Adrenal gland (tissue), 12 donors: ENCODE data around the gene PKIB. TPM values are rescaled to one million over a fixed set of nuclear protein-coding genes. Genes with fewer than 3 reads are reported as not detected.

Experiments
- DNase-seq, 7 donors: peaks; one replicate each; pipeline ENCODE4 v3.0.0-alpha.2; 2019 to 2020
- H3K27ac ChIP-seq, 5 donors: fragments of 200-600 bp; sonication (generic) in 4 of 5; 1 replicate in 3 of 5; 2 replicates in 2 of 5; pipeline versions ENCODE4 v1.5.1 to v1.8.0; 2016 to 2020; ENCODE audit warnings: mild to moderate bottlenecking in 1 of 5
- H3K27me3 ChIP-seq: fragments of 200-600 bp; 2 replicates; pipeline ENCODE4 v1.8.0; 2021
- H3K36me3 ChIP-seq, 2 donors: fragments of 200-600 bp; replicated peaks in 1 of 2; 1 replicate in 1 of 2; 2 replicates in 1 of 2; pipeline versions ENCODE4 v1.5.1 to v1.8.0; 2018 to 2022
- H3K4me1 ChIP-seq, 2 donors: fragments of 200-600 bp; replicated peaks in 1 of 2; 1 replicate in 1 of 2; 2 replicates in 1 of 2; pipeline versions ENCODE4 v1.5.1 to v1.8.0; 2018 to 2021
- H3K4me3 ChIP-seq, 4 donors: fragments of 200-600 bp; sonication (generic) in 3 of 4; one replicate each; pipeline ENCODE4 v1.5.1; 2016 to 2018
- H3K9me3 ChIP-seq, 3 donors: fragments of 200-600 bp; sonication (generic) in 1 of 3; replicated peaks in 1 of 3; 1 replicate in 2 of 3; 2 replicates in 1 of 3; pipeline versions ENCODE4 v1.5.1 to v1.8.0; 2016 to 2021
- POLR2A ChIP-seq, 2 donors: fragments of 450-650 bp; IDR thresholded peaks; one replicate each; pipeline ENCODE4 v1.6.1; 2017; ENCODE audit warnings: antibody characterized with exemption in 2 of 2, mild to moderate bottlenecking in 2 of 2, moderate library complexity in 1 of 2
- WGBS, 4 donors: extraction: QIAGEN DNeasy Blood & Tissue Kit in 2 of 4; methylation state at CpG; one replicate each; pipeline versions ENCODE4 v1.1.5 to v1.1.7; 2013 to 2017; 5-methylcytosine and 5-hydroxymethylcytosine counted together
- intact Hi-C, 2 donors: fragments of 100-400 bp; cut with DNase I; formaldehyde crosslinking; loops; one replicate each; pipeline versions ENCODE4 v1.14.1 to v1.15.0; 2022 to 2023
- polyA plus RNA-seq, 3 donors: library from polyadenylated mRNA; stranded (reverse); fragments of 200-250 nt in 2 of 3; fragments of 350-450 nt in 1 of 3; fragmentation: Illumina TruSeq in 1 of 3; extraction: RNeasy Lipid Tissue Mini Kit (QIAGEN cat#74804) in 1 of 3; gene quantifications; one replicate each; pipeline ENCODE4 v1.2.3, GENCODE V29; 2013 to 2014
- total RNA-seq, 9 donors: library from RNA; depleted of rRNA in 4 of 9; stranded (reverse); fragments of >200 nt in 4 of 9; fragments of 120-200 nt in 1 of 9; fragmentation: NEBNext Ultra II Directional in 1 of 9; extraction: Animal tissue kit (Norgen Biotek cat#: 25700) in 1 of 9; gene quantifications; one replicate each; pipeline versions ENCODE4 v1.1.0 to v1.2.4, GENCODE V29; 2013 to 2023
- TF ChIP-seq, protein P1 (sequence below), 6 experiments: fragments of 450-650 bp in 4 of 6; fragments of 200-600 bp in 2 of 6; sonication (generic) in 1 of 6; IDR thresholded peaks; 1 replicate in 5 of 6; 2 replicates in 1 of 6; pipeline versions ENCODE4 v1.5.1 to v1.8.0; 2016 to 2021; ENCODE audit warnings: antibody characterized with exemption in 6 of 6, mild to moderate bottlenecking in 2 of 6, moderate library complexity in 1 of 6
- donor health status: healthy with polysubstance abuse.
- donor health status: Bipolar disorder and iron deficiency.
- donor health status: DM: yes; HTN: yes; CAD: no.
- donor health status: DM: no; HTN: no; CAD: no.
- donor health status: DM: no; HTN: no; CAD: no.
- donor health status: DM: yes; HTN: yes; CAD: no.

PKIB gene
- total and polyA plus RNA-seq, 12 donors: 0.48 to 6.2 (median 2.5) TPM

DNA sequence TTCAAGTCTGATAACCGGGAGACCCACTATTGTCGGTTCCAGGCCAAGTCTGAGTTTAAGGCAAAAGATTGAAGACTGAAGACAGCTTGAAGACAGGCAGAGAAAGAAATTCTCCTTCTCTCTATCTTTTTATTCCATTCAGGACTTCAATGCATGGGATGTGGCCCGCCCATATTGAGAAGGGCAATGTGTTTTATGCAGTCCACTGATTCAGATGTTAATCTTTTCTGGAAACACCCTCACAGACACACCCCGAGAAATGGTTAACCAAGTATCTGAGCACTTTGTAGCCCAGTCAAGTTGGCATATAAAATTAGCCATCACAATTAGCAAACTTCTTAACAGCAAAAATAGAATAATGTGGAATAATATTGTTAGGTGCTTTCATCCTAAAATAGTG is 93.9 kb downstream of the PKIB start:
- 83 to 93% (median 86%) methylated on average over 4 of the region's 4 CpGs for WGBS, 4 donors
- Histone ChIP-seq H3K36me3 (no peaks in the 10 kb centered on the region), H3K9me3 (no peaks in the 10 kb centered on the region), H3K27me3 (no peaks in the 10 kb centered on the region), H3K27ac (no peak overlapping the region), H3K4me1 (no peaks in the 10 kb centered on the region), H3K4me3 (no peak overlapping the region)
- TF ChIP-seq POLR2A (IDR thresholded peaks at IDR 0.05): no peak
- TF ChIP-seq, protein P1, sequence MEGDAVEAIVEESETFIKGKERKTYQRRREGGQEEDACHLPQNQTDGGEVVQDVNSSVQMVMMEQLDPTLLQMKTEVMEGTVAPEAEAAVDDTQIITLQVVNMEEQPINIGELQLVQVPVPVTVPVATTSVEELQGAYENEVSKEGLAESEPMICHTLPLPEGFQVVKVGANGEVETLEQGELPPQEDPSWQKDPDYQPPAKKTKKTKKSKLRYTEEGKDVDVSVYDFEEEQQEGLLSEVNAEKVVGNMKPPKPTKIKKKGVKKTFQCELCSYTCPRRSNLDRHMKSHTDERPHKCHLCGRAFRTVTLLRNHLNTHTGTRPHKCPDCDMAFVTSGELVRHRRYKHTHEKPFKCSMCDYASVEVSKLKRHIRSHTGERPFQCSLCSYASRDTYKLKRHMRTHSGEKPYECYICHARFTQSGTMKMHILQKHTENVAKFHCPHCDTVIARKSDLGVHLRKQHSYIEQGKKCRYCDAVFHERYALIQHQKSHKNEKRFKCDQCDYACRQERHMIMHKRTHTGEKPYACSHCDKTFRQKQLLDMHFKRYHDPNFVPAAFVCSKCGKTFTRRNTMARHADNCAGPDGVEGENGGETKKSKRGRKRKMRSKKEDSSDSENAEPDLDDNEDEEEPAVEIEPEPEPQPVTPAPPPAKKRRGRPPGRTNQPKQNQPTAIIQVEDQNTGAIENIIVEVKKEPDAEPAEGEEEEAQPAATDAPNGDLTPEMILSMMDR (IDR thresholded peaks at IDR 0.05): no peak
- intact Hi-C loops: no loop called here
- DNase-seq: no peak

DNA sequence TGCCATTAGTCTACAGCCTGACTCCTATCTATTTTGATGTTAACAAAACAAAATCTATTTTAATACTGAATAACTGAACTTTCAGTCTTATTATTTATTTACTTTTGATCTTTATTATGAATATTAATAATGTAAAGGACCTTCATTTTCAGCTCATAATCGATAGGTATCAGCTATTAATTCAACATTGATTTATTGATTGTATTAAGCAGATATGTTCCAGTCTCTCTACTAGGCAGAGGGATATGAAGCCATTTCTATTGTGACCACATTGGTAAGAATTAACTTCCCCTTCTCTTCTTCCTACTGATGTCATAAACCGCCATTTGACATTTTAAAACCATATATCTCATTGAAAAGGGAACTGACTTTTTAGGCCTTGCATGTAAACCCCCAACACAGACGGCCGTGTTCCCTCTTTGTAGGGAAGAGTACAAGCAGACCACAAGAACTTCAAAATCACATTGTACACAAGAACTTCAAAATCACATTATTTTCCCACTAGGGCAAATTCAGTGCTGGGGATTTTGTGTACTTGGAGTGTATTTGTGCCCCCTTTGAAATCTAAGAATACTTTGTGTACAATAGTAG is 99.8 kb downstream of the PKIB start:
- Histone ChIP-seq H3K36me3 (no peaks in the 10 kb centered on the region), H3K4me3 (no peak overlapping the region), H3K27ac (no peak overlapping the region), H3K27me3 (no peaks in the 10 kb centered on the region), H3K9me3 (no peaks in the 10 kb centered on the region), H3K4me1 (no peaks in the 10 kb centered on the region)
- WGBS, 4 donors: 54 to 66% (median 64%) methylated on average over 4 of the region's 4 CpGs
- TF ChIP-seq, protein P1 (IDR thresholded peaks at IDR 0.05): no peak
- TF ChIP-seq POLR2A (IDR thresholded peaks at IDR 0.05): no peak
- peak in 4 of 7 donors; percentile 12 to 32 (median 26) for DNase-seq
- intact Hi-C loops: no loop called here

DNA sequence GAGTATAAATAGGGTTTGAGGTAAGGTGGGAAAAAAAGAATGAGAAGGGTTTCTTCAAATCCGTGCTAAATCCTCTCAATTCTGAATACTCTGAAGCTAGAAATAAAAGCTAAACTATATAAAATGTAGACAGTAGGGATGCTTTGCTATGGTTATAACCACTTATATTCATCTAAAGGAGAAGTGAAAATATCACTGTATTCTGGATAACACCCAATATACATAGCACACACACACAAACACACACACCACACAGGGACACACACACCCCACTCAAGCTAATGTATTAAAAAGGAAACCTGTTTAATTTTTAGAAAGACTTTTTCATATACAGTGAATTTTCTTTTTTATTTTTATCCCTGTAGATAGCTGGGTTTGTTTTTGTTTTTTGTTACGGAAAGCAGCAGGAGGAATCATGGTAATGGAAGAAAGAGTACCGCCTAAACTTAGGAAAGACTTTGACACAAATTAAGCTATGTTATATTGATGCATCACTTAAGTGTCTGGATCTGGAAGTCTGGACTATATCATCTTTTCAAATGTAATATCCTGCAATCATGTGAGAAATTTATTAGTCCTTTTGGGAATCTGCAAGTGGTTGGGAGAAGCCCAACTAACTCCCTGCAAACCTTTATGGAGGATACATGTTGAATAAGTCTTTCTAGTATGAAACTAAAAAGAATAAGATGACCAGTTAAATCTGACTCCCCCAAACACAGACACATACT is 100.9 kb downstream of the PKIB start:
- no peak overlapping the region for H3K27ac ChIP-seq
- DNase-seq: no peak
- intact Hi-C loops: no loop called here
- H3K36me3 ChIP-seq: no peaks in the 10 kb centered on the region
- no peaks in the 10 kb centered on the region for H3K9me3 ChIP-seq
- H3K27me3 ChIP-seq: no peaks in the 10 kb centered on the region
- no peaks in the 10 kb centered on the region for H3K4me1 ChIP-seq
- TF ChIP-seq POLR2A (IDR thresholded peaks at IDR 0.05): no peak
- TF ChIP-seq, protein P1 (IDR thresholded peaks at IDR 0.05): no peak
- whole genome bisulfite sequencing, 4 donors: 73 to 86% (median 77%) methylated on average over 3 of the region's 3 CpGs
- H3K4me3 ChIP-seq: no peak overlapping the region

DNA sequence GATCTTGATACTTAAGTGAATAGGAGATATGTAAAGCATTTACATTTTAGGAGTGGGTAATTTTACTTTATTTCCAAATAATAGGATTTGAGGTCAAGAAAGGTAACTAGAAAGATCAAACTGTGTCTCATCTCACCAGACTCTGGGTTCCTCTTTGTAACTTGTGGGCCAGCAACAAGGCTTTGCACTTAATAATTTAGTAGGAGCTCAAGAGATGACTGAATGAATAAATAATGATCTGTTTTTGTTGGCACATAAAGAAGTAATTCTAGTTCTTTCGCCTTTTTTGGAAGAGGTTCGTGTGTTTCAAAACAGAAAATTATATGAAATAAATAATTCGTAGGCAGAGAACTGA is 101.9 kb downstream of the PKIB start:
- Histone ChIP-seq H3K27ac (no peak overlapping the region), H3K27me3 (no peaks in the 10 kb centered on the region), H3K36me3 (no peaks in the 10 kb centered on the region), H3K4me1 (no peaks in the 10 kb centered on the region), H3K9me3 (no peaks in the 10 kb centered on the region), H3K4me3 (no peak overlapping the region)
- WGBS, 4 donors: 31 to 38% (median 34%) methylated on average over 3 of the region's 3 CpGs
- TF ChIP-seq, protein P1 (IDR thresholded peaks at IDR 0.05): no peak
- no peak for TF ChIP-seq POLR2A (IDR thresholded peaks at IDR 0.05)
- no peak for DNase-seq
- intact Hi-C loops: no loop called here
